Right lobe of liver (tissue), 4 donors: Measurements from ENCODE around the gene PHKB.

Experiments used
- POLR2A ChIP-seq: fragments of 450-650 bp; IDR thresholded peaks from one replicate; pipeline ENCODE4 v1.6.1; 2017; ENCODE audit warnings: antibody characterized with exemption, mild to moderate bottlenecking
- TF ChIP-seq, protein P1 (sequence below), 4 donors: fragments of 200-600 bp in 3 of 4; fragments of 450-650 bp in 1 of 4; IDR thresholded peaks; one replicate each; pipeline versions ENCODE4 v1.5.1 to v1.8.0; 2016 to 2022; ENCODE audit warnings: antibody characterized with exemption in 4 of 4, mild to moderate bottlenecking in 2 of 4
- donor health status: DM: no; HTN: no; CAD: no.
- donor health status: DM: no; HTN: no; CAD: no.
- donor health status: DM: no; HTN: yes; CAD: no.

DNA sequence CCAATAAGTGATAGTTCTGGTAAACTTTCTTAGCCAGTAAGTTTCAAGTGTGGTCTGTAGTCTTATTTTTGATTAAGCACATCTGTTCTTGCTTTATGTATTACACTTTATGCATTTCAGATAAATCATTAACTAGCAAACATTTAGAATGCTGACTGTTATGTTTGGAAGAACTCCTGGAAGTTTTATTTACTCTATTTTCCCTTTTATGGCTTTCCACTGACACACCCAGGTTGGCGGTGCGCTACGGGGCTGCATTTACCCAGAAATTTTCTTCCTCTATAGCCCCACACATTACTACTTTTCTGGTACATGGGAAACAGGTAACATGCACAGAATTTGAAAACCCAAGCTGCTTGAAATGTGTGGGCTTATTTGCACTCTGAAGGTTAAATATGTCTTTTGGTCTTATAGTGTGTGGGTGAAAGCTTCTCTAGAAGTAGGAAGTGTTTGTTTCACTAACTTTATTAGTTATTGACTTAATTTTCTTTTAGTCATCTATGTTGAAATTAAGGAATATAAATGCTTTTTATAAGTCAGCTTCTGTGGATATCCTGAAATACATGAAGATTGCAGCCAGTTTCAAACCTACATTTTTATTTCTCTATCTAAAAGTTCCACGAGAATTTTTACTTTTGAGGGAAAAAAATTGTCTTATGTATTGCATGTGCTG is 203.7 kb downstream of the PHKB start:
- TF ChIP-seq, protein P1, sequence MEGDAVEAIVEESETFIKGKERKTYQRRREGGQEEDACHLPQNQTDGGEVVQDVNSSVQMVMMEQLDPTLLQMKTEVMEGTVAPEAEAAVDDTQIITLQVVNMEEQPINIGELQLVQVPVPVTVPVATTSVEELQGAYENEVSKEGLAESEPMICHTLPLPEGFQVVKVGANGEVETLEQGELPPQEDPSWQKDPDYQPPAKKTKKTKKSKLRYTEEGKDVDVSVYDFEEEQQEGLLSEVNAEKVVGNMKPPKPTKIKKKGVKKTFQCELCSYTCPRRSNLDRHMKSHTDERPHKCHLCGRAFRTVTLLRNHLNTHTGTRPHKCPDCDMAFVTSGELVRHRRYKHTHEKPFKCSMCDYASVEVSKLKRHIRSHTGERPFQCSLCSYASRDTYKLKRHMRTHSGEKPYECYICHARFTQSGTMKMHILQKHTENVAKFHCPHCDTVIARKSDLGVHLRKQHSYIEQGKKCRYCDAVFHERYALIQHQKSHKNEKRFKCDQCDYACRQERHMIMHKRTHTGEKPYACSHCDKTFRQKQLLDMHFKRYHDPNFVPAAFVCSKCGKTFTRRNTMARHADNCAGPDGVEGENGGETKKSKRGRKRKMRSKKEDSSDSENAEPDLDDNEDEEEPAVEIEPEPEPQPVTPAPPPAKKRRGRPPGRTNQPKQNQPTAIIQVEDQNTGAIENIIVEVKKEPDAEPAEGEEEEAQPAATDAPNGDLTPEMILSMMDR (IDR thresholded peaks at IDR 0.05), result no peak
- no peak for TF ChIP-seq POLR2A
